ENCODE measurements around the gene MMP11. TPM values are rescaled to one million over a fixed set of nuclear protein-coding genes. Genes with fewer than 3 reads are reported as not detected.

The MMP11 gene
- polyA plus RNA-seq, 3 donors = not detected

- Mint-ChIP-seq H3K27me3 (ENCODE audit: low read depth in 3 of 3) (peaks cover 0 to 3% (median 2%) of the 10 kb centered on the region in 3 donors), H3K4me3 (no peak overlapping the region), H3K4me1 (peaks cover 11% of the 10 kb centered on the region), H3K9me3 (peaks cover 0 to 2% (median 0%) of the 10 kb centered on the region in 7 donors), H3K36me3 (no peaks in the 10 kb centered on the region), H3K27ac (no peak overlapping the region)
- H4K20me1 ChIP-seq (ENCODE audit: insufficient read depth, low read length) = no peaks in the 10 kb centered on the region
- no peak overlapping the region for H3K27ac ChIP-seq (ENCODE audit: low read depth in 1 of 2, low read length in 2 of 2)
- no peak overlapping the region for H3K4me2 ChIP-seq (replicated peaks; ENCODE audit: extremely low read depth, low read length, poor library complexity, severe bottlenecking)
- H3K9ac ChIP-seq (ENCODE audit: insufficient read depth, low read length, poor library complexity, severe bottlenecking) = no peak overlapping the region
- H2AFZ ChIP-seq (ENCODE audit: insufficient read depth, low read depth, low read length, poor library complexity, severe bottlenecking) = no peak overlapping the region
- intact Hi-C loops (cut with micrococcal nuclease) = no loop called here
- TF ChIP-seq CTCF (IDR thresholded peaks at IDR 0.05) = no peak
- 13% methylated on average over 3 of the region's 4 CpGs for WGBS (ENCODE audit: insufficient coverage)
- no peaks in the 10 kb centered on the region for H3K36me3 ChIP-seq (replicated peaks in 1 of 2; ENCODE audit: control insufficient read depth in 1 of 2, insufficient read depth in 2 of 2, low read length in 2 of 2)
- no peaks in the 10 kb centered on the region for H3K9me3 ChIP-seq (replicated peaks in 1 of 2; ENCODE audit: control insufficient read depth in 1 of 2, insufficient read depth in 1 of 2, low read length in 2 of 2)
- no peaks in the 10 kb centered on the region for H3K27me3 ChIP-seq (ENCODE audit: control insufficient read depth in 2 of 2, insufficient read depth in 2 of 2, low read length in 2 of 2)
- no peak overlapping the region for H3K4me3 ChIP-seq (replicated peaks in 1 of 3; ENCODE audit: low read depth in 2 of 3, low read length in 3 of 3)
- DNase-seq = no peak
- peaks cover 3 to 4% of the 10 kb centered on the region in 2 donors for H3K4me1 ChIP-seq (ENCODE audit: control insufficient read depth in 1 of 2, insufficient read depth in 2 of 2, low read length in 2 of 2)
- H3K79me2 ChIP-seq (ENCODE audit: insufficient read depth, low read length) = no peaks in the 10 kb centered on the region
Measured at GRCh38 chr22:23756891-23757290, 15.8 kb upstream of the MMP11 start.

- H3K4me2 ChIP-seq (replicated peaks; ENCODE audit: extremely low read depth, low read length, poor library complexity, severe bottlenecking) = no peak overlapping the region
- intact Hi-C loops (cut with micrococcal nuclease) = no loop called here
- Mint-ChIP-seq H3K4me3 (no peak overlapping the region), H3K9me3 (no peaks in the 10 kb centered on the region), H3K36me3 (peaks cover 0 to 3% of the 10 kb centered on the region in 2 donors), H3K27me3 (ENCODE audit: low read depth in 3 of 3) (peaks cover 2 to 3% (median 2%) of the 10 kb centered on the region in 3 donors), H3K27ac (no peak overlapping the region), H3K4me1 (peaks cover 29% of the 10 kb centered on the region)
- 100% methylated on average over 3 of the region's 4 CpGs for WGBS (ENCODE audit: insufficient coverage)
- DNase-seq = no peak
- no peaks in the 10 kb centered on the region for H4K20me1 ChIP-seq (ENCODE audit: insufficient read depth, low read length)
- H3K4me3 ChIP-seq (replicated peaks in 1 of 3; ENCODE audit: low read depth in 2 of 3, low read length in 3 of 3) = no peak overlapping the region
- H3K36me3 ChIP-seq (replicated peaks in 1 of 2; ENCODE audit: control insufficient read depth in 1 of 2, insufficient read depth in 2 of 2, low read length in 2 of 2) = peaks cover 0 to 3% of the 10 kb centered on the region in 2 donors
- H3K9ac ChIP-seq (ENCODE audit: insufficient read depth, low read length, poor library complexity, severe bottlenecking) = no peak overlapping the region
- TF ChIP-seq CTCF (IDR thresholded peaks at IDR 0.05) = no peak
- no peaks in the 10 kb centered on the region for H3K27me3 ChIP-seq (ENCODE audit: control insufficient read depth in 2 of 2, insufficient read depth in 2 of 2, low read length in 2 of 2)
- no peaks in the 10 kb centered on the region for H3K79me2 ChIP-seq (ENCODE audit: insufficient read depth, low read length)
- no peak overlapping the region for H3K27ac ChIP-seq (ENCODE audit: low read depth in 1 of 2, low read length in 2 of 2)
- no peak overlapping the region for H2AFZ ChIP-seq (ENCODE audit: insufficient read depth, low read depth, low read length, poor library complexity, severe bottlenecking)
- no peaks in the 10 kb centered on the region for H3K9me3 ChIP-seq (replicated peaks in 1 of 2; ENCODE audit: control insufficient read depth in 1 of 2, insufficient read depth in 1 of 2, low read length in 2 of 2)
- peaks cover 18 to 21% of the 10 kb centered on the region in 2 donors for H3K4me1 ChIP-seq (ENCODE audit: control insufficient read depth in 1 of 2, insufficient read depth in 2 of 2, low read length in 2 of 2)
Measured at GRCh38 chr22:23759566-23759965, 13.1 kb upstream of the MMP11 start.

Measured in CD14-positive monocyte (primary cell).